C4-2B (cell line): ENCODE data around the gene GGACT.

Experiments used
- CTCF ChIP-seq: fragments of 450-650 bp; conservative IDR thresholded peaks from 2 replicates; pipeline ENCODE4 v1.5.1; 2017; ENCODE audit warnings: mild to moderate bottlenecking
- ZFX ChIP-seq: fragments of 450-650 bp; IDR thresholded peaks from 2 replicates; pipeline ENCODE4 v1.6.1; 2017

GRCh38 chr13:100549316-100549715, 39.3 kb downstream of the GGACT start:
- TF ChIP-seq CTCF = no peak
- no peak for TF ChIP-seq ZFX
